HG03159 (cell line): ENCODE data around the gene CAB39.

ENCODE experiments used
- ATAC-seq: cut with Tn5 transposase; IDR thresholded peaks from one replicate; pipeline ENCODE4 v1.9.1; 2021; ENCODE audit warnings: mild to moderate bottlenecking, moderate library complexity; ENCODE audit not compliant: unreplicated experiment

The CAB39 gene

DNA sequence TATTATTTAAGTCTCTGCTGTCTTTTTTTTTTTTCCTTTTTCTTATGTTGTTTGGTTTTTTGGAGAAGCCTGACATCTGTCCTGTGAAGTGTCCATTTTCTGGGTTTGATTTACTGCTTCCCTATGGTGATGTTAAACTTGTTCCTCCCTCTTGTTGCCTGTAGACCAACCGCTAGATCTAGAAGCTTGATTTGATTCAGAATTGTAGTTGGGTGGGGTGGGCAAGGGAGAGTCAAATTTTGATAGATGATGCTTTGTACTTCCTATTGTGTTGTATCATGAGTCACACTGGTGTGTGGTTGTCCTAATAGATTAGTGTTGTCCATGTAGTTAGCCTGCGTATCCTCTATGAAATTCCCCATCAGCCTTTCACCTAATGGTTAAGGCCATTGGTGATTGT, 35.4 kb downstream of the CAB39 start:
- ATAC-seq: no peak

GRCh38 chr2:230749111-230749510, 36.5 kb downstream of the CAB39 start:
- ATAC-seq: no peak

GRCh38 chr2:230751062-230751461, 38.4 kb downstream of the CAB39 start:
- no peak for ATAC-seq

DNA sequence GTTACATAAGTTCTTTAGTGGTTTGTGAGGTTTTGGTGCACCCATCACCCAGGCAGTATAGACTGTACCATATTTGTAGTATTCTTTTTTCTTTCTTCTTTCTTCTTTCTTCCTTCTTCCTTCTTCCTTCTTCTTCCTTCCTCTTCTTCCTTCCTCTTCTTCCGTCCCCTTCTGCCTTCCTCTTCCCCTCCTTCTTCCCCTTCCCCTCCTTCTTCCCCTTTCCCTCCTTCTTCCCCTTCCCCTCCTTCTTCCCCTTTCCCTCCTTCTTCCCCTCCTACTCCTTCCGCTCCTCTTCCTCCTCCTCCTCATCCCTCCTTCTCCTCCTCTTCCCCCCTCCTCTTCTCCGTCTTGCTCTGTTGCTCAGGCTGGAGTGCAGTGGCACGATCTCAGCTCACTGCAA, 41.6 kb downstream of the CAB39 start:
- no peak for ATAC-seq

DNA sequence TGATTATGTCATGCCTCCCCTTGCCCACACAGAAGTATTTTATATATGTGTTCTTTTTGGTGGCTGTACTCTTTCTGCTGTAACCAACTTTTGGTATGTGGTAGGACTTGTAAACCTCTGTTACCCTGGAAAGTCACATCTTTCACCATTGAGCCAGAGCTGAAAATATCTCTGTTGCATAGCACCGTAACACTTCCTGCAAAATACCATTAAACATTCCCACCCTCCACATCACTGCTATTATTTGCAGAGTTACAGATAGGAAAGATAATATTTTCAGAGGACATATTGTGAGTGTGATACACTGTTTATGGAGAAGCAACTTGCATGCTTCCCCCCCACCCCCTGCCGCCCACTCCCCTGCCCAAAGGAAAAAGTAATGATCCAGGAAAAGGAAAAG, 44.8 kb downstream of the CAB39 start:
- ATAC-seq: no peak

DNA sequence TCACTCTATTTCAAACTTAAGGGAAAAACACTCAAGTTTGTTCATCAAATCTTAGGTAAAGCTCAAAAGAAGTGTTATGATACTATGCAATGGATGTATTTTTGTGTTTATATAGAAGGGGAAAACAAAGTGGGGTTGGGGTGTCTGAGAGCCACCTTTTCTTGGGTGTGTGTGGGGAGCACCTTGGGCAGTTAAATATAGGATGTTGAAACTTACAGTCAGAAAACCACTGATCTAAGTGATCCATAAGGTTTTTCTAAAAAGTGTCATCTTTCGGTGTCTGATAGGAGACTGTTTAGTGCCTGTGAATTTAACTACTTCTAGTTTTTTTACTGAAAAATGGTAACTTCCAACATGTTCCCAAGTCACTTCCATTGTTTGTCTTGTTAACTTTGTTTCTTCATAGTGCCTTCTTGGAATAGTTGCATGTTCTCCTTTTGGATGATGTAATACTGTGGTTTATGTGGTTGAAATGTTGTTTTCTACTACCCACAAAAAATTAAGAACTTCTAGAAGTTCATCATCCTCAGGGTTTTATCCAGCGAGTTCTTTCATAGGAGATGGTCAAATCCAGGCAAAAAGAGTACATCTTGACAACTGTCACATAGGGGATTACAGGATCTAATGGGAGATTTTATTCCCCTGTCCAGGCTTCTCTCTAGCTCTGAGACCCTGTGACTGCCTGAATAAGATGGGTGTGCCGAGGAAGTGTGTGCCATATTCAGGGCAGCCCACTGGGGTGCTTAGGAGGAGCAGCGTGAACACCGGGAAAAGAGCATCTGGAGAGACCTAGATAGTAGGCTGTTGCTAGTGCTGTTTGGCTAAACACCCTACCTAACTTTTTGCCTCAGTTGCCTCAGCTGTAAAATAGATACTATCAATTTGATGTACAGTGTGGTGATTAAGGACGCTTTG, 46.2 kb downstream of the CAB39 start:
- ATAC-seq: no peak

DNA sequence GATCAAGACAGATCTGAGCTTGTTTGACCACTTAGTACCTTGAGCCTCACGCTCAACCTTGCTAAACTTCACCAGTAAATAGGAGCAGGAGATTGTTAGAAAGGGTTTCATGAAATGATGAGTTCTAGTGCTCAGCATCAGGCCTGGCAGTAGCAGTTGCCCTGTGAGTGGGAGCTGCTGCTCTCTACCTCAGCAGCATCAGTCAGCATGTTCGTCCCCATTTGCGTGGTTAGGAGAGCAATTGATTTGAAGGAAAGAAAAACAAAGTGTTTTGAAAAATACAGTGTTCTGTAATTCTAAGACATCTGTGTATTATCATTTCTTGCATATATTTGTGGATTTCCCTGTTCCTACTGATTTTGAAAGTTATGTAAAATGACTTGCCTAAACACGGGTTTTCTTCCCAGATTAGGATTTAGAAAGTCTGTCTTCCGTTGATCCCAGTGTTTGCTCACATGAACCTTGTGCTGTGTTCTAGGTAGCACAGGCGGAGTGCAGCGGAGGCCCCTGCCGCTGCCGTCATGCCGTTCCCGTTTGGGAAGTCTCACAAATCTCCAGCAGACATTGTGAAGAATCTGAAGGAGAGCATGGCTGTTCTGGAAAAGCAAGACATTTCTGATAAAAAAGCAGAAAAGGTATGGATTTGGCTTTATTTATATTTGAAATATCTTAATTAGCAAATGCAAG, 47.0 kb downstream of the CAB39 start:
- no peak for ATAC-seq

DNA sequence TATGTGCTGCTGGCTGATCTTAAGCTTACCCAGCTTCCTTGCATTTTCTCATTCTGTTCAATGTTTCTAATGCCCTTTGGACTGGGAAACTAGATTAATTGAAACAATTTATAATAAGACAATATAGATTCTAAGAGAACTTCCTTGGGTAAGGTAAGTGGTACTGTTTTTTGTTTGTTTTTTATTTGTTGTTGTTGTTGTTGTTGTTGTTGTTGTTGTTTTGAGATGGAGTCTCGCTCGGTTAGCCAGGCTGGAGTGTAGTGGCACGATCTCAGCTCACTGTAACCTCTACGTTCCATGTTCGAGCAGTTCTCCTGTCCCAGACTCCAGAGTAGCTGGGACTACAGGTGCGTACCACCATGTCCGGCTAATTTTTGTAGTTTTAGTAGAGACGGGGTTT, 49.1 kb downstream of the CAB39 start:
- no peak for ATAC-seq

DNA sequence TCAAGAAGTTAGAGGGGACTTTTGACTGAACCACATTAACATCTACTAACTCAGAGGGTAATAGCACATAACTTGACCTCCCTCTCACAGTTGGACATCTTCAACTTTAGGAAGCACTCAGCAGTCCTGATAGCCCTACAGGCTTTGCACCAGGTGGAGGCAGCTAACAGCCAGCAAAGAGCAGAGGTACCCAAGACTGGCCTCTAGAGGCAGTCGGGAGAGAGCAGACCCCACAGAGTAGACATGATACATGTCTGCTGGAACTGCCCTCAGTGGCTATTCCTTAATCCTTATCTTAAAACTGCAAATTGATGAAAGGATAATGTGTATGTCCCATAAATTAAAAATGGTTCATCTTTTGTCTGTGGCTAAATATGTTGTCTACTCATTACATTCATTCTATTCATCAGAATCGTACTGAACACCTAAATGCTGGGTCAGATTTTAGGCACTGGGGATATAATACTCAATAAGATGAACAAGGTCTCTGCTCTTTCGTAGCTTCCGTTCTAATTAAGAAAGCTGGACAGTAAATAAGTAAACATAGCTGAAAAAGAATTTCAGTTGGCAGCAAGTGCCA, 49.8 kb downstream of the CAB39 start:
- peak; percentile 88 for ATAC-seq

DNA sequence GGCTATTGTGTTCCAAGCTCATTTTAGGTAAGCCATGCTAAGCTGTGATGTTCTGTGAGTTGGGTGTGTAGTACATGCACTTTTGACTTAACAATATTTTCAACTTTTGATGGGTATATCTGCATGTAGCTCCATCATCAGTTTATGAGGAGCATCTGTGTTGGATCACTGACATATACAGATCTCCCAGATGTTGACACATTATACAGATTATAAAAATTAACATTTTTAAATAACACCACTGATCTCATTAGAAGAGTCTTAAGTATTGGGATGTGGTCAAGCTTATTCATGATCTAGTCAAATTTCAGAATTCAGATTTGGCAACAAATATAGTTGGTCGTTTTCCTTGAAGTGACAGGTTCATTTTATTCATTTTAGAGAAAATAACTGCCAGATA, 51.7 kb downstream of the CAB39 start:
- no peak for ATAC-seq

- no peak for ATAC-seq
These were observed 53.1 kb downstream of the CAB39 start for GRCh38 chr2:230765611-230766300.

DNA sequence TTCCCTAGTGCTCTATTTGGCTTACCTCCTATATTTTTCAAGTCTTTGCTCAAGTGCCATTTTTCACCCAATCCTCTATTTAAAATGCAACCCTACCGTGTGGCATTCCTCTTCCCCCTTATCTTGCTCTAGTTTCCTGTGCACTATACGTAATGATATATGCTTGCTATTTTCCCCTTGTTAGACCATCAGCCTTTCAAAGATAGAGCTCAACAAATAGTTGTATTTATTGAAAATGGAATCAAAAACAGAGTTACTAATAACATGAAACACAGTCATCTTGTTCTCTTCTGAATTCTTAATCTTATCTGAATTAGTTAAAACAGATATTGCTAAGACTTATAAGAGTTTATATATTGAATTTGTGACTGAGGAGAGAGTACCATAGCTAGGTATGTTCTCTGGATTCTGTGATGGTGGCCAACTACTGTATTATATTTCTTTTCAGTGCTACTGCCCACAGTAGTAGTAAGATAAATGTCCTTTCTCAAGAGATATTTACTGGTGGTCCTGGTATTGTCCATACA, 55.3 kb downstream of the CAB39 start:
- ATAC-seq: no peak

- ATAC-seq: no peak
These were observed 58.2 kb downstream of the CAB39 start for GRCh38 chr2:230770804-230771203.

DNA sequence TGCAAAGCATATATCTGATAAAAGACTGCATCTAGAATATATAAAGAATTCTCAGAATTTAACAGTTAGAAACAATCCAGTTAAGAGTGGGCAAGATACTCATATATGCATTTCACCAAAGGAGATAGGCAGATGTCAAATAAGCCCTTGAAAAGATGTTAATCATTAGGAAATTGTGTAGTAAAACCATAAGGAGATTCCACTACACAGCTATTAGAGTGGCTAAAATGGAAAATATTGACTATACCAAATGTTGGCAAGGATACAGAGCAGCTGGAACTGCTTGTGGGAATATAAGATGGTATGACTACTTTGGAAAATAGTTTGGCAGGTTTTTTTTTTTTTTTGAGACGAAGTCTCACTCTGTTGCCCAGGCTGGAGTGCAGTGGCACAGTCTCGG, 59.5 kb downstream of the CAB39 start:
- no peak for ATAC-seq

DNA sequence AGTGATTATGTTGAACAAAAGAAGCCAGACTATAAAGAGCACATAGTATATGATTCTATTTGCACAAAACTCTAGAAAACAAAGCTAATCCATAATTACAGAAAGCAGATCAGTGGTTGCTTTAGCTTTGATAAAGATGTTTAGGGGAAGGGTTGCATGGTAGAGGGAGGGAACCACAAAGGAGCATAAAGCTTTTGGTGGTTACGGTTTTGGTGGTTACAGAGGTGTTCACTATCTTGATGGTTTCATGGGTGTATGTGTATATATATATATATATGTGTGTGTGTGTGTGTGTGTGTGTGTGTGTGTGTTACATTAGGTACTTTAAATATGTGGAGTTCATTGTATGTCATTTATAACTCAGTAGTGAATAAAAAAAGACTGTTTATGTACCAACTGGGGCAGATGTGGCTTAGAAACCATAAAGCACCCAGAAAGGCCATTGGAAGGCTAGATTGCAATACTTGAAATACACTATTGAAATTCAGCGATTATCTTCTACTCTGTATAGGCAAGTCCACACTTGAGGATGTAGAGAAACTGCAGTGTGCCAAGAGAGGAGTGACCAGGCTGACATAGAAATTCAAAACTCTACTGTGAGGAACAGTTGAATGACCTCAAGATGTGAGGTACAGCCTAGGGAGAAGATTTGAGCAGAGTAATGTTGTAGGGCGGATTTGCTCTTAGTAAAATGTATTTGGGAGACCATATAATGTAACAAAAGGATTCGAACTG, 60.6 kb downstream of the CAB39 start:
- ATAC-seq: no peak

- ATAC-seq: no peak
These were observed 61.8 kb downstream of the CAB39 start for GRCh38 chr2:230774348-230774951.

DNA sequence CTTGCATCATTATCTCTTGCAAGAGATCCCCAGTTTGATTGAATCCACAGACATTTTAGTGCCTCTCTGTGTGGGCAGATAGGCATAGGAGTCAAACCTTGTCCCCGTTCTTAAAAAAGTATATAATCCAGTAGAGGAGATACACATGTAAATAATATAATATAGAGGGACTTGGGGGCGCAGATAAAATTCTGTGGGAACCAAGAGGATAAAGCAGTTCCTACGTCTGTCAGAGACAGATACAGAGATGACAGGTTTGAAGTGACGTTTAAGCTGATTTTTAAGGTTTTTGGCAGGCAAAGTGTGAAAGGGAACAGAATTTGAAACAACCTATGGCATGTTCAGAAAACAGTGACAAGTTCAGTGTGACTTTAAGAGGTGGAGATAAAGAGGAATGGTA, 63.1 kb downstream of the CAB39 start:
- ATAC-seq: no peak

GRCh38 chr2:230777721-230778120, 65.1 kb downstream of the CAB39 start:
- no peak for ATAC-seq

GRCh38 chr2:230778350-230779063, 65.9 kb downstream of the CAB39 start:
- peak; percentile 54 for ATAC-seq
